COR-L47 (cell line): ENCODE measurements around the gene PAPSS1.

ENCODE experiments used
- DNase-seq: peaks from one replicate; lab custom pipeline; 2025; lab: John Stamatoyannopoulos, UW

Gene PAPSS1

DNA sequence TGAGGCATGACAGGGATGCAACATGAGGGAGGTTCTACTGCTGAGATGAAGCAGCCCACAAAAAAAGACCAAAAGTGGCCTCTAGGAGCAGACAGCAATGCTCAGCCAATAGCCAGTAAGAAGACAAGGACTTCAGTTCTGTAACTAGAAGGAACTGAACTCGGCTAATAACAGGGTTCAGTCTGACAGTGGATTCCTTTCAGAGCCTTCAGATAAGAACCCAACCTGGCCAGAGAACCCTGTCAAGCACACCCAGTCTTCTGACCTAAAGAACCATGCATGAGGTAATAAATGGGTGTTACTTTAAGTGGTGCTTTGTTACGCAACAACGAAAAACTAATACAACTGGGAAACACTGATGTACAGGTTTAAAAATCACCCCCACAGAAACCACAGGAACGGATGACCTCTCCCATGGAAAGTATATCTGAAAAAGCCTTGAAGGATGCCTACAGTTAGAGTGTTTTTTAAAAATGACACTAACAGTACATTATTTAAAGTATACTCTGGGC lies 94.6 kb downstream of the PAPSS1 start:
- no peak for DNase-seq

DNA sequence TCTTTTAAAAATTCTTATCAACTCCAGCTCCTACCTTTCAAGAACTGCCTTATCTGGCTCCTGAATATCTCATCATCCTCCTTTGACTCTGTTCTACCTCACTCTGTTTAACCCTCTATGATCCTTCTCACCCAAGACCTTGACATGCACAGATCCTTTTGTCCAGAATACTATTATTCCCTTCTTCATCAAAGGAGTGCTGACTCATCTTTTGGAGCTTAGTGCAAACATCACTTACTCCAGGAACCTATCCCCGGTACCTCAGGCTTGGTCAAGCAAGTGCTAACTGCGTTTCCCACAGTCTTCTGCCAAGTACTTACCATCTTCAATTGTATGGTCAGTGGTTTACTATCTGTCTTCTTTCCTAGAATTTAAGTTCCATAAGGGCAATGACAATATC lies 96.0 kb downstream of the PAPSS1 start:
- no peak for DNase-seq

DNA sequence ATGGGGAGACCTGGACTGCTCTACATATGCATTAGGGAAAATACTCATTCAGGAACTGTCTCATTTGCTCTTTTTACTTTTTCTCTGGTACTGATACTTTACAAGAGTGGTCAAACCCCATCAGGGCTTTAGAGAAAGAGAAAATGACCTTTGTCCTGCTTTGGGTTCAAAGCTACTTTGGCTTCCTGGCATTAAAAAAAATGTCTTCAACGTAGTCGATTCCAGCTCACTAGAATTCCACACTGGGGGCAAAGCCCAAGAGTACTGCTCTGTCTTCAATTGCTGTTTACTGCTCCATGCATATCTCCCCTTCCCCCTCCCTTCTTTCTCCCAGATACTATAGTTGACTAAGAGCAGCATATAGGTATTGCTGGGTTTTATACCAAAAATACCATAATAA lies 98.0 kb downstream of the PAPSS1 start:
- no peak for DNase-seq

DNA sequence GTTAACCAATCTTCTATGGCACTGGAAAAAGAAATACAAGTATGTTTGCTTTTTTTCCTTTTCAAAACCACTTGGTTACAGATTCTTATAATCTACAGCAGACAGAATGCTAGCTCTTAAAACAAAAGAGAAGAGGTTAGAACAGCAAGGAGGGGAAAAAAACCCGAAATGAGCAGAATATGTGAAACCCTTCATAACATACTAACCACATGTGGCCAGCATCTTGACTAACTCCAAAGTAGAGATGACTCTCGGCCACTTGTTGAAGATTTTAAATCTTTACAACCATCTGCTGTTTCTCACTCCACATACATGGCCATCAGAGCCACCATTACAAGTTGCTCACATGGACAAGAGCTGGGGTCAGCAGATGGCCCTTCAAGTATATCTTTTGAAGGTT lies 100.3 kb downstream of the PAPSS1 start:
- DNase-seq = no peak

DNA sequence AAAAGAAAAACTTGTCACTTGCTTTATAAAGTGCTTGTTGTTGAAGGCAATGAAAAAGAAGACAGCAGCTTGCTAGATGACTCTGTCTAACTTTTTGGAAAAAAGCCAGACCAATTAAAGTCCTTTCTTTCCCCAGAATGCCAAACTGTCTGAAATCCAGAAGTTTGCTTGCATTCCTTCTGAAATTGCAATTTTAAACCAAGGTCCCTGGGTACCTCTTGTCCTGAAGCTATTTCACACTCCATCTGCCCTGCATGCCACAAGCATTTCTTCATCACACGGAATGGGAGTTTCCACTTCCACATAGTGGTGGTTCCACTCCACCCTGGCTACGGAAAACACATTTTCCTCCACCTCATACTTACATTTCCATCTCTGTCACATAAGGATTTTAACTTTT lies 101.0 kb downstream of the PAPSS1 start:
- no peak for DNase-seq

DNA sequence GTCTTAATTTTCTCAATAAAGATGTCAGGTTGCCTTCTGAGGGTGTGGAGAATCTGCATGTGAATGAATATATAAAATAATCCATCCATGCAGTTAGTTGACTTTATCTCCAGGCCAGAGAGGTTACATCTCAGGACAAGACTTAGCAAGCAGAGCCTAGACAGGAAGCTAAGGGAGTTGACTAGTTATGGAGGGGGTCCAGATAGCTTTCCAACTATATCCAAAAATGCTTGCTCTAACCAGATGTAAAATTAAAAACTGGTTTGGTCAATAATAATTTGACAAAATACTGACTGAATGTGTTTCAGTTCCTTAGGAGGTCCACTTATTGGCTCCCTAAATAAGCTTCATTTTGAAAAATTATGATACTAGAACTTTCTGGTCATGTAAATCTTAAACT lies 101.4 kb downstream of the PAPSS1 start:
- DNase-seq = no peak

DNA sequence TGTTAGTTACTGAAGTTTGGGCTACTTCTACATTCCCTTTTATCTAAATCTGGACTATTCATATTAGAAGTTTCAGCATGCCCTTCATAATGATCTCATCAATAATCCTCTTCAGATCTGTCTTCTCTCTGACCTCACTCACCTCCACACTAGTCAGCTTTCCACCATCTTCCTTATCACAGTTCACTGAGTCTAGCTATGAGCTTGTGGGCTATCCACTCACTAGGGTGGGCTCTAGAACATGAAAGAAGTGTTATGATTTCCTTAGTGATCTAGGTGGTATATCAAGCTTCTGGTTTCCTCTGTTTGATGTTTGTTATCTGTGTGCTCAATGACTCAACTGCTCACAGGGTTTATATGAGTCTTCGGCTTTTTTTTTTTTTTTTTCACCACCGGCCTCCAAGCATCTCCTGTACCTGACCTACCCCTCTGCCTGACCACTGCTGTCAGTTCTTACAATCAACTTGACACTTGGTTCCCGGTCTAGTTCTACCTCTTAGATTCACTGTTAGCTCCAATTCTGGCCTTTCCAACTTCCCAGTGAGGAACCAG lies 103.1 kb downstream of the PAPSS1 start:
- no peak for DNase-seq

DNA sequence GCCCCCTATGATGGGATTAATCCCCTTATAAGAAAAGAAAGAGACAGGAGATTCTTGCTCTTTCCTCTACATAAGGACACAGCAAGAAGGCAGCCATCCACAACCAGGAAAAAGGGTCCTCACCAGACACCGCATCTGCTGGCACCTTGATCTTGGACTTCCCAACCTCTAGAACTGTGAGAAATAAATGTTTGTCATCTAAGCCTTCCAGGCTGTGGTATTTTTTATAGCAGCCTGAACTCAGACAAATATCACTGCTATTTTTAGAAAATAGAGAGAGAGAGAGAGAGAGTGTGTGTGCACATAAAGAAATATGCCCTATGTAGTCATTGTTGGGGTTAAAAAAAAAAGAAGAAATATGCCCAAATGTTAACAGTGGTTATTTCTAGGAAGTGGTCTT lies 104.2 kb downstream of the PAPSS1 start:
- DNase-seq = no peak

DNA sequence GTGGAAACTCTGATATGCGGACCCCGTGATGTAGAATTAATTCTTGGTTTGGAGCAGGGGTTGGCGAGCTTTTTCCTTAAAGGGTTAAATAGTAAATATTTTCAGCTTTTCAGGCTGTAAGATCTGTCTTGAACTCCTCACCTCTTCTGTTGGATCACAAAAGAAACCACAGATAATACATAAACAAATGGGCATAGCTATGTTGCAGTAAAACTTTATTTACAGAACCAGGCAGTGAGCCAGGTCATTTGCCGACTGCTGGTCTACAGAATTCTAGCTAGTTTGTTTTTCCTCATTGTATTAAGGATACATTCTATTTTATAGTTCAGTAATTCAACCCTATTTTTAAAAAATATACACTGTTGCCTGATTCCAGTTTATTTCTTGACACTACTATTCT lies 116.6 kb downstream of the PAPSS1 start:
- DNase-seq = peak; percentile 1

DNA sequence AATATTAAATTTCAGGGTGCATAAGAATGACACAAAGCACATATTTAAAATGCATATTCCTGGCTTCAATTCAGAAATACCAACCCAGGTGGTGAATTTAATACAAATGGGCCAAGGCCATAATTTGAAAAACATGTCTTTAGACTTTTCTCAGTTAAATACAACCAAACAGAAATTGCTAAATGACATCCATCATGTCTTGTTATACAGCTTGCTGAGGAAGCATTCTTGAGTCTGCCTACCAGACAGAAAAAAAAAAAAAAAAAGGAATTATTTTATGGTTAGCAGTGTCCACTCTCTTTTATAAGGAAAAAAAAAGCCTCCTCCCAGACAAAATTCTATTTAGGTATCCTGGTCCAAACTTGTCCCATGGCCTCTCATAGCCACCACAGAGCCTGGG lies 119.1 kb downstream of the PAPSS1 start:
- no peak for DNase-seq

DNA sequence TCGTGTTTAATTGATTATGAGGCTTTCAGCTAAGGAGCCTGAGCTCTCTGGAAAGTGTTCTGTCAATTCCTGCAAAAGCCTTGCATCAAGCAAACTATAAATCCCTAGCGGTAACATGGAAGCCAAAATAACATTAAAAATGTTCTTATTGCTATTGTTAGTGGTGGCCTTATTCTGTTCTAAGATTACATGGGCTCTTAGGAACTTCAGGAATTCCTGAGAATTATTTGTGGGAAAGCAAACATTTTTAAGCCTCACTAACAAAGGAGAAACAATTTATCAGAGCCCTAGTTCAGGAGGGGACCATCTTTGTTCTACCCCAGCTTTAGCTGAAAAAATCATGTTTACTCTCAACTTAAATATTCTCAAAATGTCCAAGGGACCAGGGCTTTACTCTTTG lies 119.6 kb downstream of the PAPSS1 start:
- DNase-seq = no peak

DNA sequence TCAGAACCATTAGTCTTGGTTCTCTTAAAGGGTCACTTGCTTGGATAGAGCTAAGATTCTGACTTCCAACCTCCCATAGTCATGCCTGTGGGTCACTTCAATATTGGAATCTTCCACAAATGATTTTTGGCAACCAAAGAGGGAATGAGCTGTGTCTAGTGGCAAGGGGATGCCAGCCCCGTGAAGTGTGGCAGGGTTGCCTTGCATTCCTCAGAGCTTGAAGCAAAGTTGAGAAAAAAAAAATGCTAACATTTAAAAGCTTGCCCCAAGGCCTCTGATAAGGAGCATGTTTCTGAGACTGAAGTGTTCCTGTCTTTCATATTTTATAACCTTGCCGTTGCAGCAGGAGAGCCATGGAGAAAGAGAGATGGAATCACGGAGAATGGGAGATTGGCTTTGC lies 120.2 kb downstream of the PAPSS1 start:
- DNase-seq = no peak

DNA sequence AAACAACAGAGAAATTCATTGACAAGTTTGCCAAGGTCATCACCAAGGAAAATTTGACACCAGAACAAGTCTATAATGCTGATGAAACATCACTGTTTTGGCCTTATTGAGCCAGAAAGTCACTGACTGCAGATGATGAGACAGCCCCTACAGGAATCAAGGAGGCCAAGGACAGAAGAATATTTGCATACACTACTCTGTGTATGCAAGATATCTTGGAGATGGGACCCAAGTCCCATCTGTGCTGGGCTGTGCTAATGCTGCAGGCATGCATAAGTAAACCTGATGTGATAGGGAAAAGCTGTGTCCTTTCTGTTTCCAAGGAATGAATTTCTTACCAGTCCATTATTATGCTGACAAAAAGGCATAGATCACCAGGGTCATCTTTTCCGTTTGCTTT lies 126.8 kb downstream of the PAPSS1 start:
- DNase-seq = no peak

DNA sequence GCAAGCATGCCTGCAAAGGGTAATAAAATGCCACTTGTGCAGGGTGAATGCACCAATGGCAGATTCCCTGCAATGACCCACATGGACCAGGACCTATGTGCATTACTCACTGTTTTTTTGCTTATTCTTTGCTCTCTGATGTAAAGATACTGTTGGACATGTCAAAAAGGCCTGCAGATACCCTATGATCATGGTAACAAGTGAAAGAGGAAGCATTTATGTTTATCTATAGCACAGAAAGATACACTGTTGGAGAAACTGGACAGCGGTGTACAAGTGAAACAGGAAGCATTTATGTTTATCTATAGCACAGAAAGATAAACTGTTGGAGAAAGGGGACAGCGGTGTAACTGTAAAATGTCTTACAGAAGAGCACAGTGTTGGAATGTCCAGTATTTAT lies 127.5 kb downstream of the PAPSS1 start:
- DNase-seq = no peak

DNA sequence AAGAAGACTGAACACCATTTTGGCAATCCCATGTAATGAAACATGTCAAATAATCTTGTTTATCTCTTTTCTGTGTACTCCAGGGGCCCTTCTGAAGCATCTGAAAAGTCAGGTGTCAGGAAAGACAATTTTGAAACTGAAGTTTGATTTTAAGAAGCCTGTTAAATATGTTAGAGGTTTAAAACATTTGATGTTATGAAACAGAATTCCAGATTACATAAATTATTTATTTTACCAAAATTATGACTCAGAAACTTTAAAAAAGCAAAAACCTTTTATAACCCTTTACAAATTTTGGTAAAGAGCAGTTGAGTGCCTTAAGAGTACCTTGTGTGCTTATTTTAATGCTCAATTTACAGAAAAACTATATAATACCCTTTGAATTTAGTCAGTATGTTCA lies 130.8 kb downstream of the PAPSS1 start:
- no peak for DNase-seq

DNA sequence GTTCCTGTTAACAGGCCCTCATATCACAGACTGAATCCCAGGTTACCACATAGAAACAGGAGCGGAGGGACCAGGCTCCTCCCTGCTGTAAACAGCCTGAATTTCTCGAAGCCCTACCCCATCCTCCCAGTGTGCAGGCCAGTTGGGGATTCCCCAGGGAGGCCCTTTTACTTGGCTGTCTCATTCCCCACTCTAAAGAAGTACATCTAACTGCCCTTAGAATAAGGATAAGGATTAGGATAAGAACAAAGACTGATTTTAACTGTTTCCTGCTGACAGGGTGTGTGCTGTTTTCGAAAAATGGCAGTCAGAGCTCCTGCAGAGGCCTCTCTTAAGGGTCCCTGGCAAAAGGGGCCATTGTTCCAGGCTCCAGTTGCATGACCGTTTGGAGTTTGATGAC lies 133.7 kb downstream of the PAPSS1 start:
- DNase-seq = no peak

DNA sequence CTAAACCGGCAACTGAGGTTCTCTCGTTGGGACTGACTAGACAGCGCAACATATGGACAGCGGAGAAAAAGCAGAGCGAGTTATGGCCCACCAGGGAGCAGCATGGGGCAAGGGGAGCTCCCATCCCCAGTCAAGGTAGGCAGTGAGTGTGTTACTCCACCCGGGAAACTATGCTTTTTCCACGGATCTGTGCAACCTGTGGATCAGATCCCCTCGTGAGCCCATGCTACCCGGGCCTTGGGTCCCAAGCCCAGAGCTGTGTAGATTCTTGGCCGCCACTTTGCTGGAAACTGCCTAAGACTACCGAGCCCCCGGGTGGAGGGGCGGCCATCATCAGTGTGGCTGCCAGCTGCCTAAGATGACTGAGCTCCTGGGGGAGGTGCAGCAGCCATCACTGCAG lies 140.9 kb downstream of the PAPSS1 start:
- DNase-seq = no peak

DNA sequence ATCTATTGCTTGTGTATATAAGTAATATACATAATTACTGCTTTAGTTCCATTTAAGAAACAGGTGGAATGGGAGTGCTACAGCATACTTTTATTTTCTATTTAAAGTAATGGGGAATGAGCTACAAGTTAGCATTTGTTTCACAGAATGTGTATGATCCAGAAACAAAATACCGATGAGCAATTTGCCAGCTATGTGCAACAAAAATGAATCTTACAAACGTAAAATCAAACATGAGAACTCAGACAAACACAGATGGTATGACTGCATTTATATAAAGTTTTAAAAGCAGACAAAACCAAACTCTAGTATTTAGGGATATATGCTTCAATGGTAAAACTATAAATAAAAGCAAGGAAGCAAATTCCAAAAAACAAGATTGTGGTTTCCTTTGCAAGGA lies 141.7 kb downstream of the PAPSS1 start:
- DNase-seq = no peak

DNA sequence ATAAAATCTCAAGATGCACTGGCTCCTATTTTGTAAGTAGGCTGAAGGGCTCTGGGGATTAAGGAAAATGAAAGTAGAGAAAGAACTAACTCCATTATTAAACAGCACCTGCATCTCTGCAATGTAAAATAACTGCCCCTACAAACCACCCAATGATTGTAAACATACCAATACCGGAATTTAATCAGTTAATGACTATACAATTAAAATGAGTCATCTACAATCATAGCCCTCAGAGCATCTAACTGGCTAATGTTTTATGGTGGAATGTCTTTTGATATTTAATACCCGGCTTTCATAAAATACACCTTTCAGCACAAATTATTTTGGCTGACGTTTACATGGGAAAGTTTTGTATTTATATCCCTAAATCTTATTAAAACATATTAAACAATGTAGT lies 142.3 kb downstream of the PAPSS1 start:
- DNase-seq = no peak

DNA sequence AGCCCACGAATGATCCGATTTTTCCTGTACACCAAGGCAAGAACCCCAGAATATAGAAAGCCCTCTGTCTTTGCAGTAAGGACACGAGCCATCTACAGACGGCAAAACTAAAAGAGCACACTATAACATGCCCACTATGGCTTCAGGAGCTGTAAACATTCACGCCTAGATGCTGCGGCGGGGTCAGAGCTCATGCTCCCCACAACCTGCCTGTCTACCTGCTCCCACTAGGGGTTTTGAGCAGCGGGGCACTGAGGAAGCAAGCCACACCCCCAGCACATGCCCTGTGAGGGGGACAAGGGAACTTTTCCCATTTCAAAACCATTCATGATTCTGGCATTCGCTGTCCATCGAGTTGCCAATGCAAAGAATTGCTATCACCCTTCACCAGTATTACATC lies 144.8 kb downstream of the PAPSS1 start:
- DNase-seq = no peak

DNA sequence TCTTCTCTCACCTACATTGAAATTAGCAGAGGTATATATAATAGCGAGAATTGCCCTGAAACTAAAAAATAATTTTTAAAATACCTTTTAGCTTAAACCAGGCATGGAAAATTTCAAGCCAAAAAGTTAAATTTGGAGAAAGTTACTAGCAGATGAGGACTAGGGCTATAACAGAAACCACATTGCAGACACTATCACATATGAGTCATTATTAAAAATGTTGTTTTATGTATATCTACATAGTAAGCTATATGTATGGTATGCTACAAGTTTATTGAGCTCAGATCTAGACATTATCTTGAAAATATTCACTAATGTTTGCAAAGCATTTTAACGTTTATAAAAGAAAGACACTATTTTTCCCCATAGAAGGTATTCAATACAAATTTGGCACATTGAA lies 147.8 kb downstream of the PAPSS1 start:
- no peak for DNase-seq

DNA sequence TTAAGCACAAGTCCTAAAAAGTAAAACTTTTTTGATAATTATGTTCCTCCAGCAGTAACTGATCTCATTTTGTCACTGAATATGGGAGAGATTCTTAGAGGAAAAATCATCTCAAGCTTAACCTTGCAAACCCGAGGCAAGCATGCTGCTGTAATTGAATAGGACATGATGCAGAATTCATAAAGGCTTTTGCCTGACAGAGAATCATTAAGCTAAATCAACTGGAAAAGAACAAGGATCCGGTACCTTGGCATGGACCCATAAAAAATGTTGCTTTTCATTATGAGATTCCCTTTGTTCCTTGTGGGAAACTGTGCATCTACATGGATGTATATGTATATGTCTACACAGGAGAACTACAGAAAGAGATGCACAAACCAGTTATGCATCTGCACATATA lies 149.1 kb downstream of the PAPSS1 start:
- peak; percentile 9 for DNase-seq

DNA sequence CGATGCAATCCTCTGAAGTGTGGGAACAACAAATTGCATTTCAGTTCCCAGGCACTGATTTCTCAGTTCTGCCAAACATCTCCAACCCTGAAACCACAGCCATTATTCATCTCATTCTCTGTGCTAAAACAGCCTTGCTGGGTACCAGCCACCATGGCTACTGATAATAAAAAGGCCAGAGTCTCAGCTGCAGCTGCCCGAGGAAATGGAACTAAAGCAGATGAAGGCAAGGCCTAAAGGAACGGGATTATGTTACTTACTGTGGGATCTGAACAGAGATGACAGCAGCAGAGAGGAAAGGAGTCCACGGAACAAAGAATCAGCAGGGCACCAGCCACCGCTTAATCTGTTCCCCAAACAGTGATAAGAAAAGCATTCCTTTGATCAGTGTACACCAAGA lies 155.7 kb downstream of the PAPSS1 start:
- DNase-seq = no peak
